Adrenal gland (tissue), 5 donors: ENCODE results near the gene CYBB.

Experiments
- POLR2A ChIP-seq, 2 donors: fragments of 450-650 bp; IDR thresholded peaks; one replicate each; pipeline ENCODE4 v1.6.1; 2017; ENCODE audit warnings: antibody characterized with exemption in 2 of 2, mild to moderate bottlenecking in 2 of 2, moderate library complexity in 1 of 2
- TF ChIP-seq, protein P1 (sequence below), 6 experiments: fragments of 450-650 bp in 4 of 6; fragments of 200-600 bp in 2 of 6; sonication (generic) in 1 of 6; IDR thresholded peaks; 1 replicate in 5 of 6; 2 replicates in 1 of 6; pipeline versions ENCODE4 v1.5.1 to v1.8.0; 2016 to 2021; ENCODE audit warnings: antibody characterized with exemption in 6 of 6, mild to moderate bottlenecking in 2 of 6, moderate library complexity in 1 of 6
- donor health status: DM: no; HTN: no; CAD: no.

DNA sequence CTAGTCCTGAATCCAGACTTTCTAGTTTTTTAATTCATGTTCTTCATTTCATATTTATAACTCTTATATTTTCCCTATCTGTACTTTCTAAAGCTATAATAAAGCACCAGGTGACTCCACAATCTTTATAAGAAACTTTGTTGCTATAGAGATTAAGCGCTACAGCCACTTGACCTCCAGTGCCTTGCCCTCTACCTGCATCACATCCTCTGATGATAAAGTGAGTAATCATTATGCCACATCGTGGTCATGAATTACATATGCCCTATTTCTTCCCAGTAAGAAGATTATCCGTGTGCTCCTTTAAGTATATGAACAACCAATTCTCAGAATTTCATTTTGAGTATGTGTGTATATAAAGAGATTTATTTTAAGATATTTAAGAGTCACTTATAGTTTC is 74.3 kb downstream of the CYBB start:
- TF ChIP-seq, protein P1, sequence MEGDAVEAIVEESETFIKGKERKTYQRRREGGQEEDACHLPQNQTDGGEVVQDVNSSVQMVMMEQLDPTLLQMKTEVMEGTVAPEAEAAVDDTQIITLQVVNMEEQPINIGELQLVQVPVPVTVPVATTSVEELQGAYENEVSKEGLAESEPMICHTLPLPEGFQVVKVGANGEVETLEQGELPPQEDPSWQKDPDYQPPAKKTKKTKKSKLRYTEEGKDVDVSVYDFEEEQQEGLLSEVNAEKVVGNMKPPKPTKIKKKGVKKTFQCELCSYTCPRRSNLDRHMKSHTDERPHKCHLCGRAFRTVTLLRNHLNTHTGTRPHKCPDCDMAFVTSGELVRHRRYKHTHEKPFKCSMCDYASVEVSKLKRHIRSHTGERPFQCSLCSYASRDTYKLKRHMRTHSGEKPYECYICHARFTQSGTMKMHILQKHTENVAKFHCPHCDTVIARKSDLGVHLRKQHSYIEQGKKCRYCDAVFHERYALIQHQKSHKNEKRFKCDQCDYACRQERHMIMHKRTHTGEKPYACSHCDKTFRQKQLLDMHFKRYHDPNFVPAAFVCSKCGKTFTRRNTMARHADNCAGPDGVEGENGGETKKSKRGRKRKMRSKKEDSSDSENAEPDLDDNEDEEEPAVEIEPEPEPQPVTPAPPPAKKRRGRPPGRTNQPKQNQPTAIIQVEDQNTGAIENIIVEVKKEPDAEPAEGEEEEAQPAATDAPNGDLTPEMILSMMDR (IDR thresholded peaks at IDR 0.05) = no peak
- no peak for TF ChIP-seq POLR2A (IDR thresholded peaks at IDR 0.05)
